ENCODE results near the gene NOS1.

DNA sequence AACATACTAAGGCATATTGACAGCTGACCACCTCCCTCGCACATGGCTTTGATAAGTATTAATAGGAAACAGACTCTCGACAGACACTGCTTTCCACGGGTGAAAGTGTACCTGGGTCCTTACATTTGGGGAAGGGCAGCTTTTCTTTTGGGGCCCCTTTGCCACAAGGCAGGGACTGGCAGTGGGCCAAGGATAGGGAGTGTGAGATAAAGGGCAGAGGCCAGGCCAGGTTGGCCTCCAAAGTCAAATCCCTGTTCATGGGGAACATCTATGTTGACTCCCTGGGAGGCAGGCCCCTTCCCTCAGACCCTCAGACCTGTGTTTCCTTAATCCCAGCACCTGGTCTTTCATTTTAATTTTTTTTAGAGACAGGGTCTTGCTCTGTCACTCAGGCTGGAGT, 151.8 kb downstream of the NOS1 start:
- TF ChIP-seq ISL1 (CRISPR knock-in tag; IDR thresholded peaks at IDR 0.05) (no peak), ZFP3 (CRISPR knock-in tag; IDR thresholded peaks at IDR 0.05) (no peak), GLIS3 (CRISPR knock-in tag; IDR thresholded peaks at IDR 0.05) (no peak), CSDC2 (CRISPR knock-in tag; IDR thresholded peaks at IDR 0.05) (no peak), ESRRG (CRISPR knock-in tag; IDR thresholded peaks at IDR 0.05) (no peak), PATZ1 (CRISPR knock-in tag; IDR thresholded peaks at IDR 0.05; ENCODE audit: borderline replicate concordance) (no peak), SNAI2 (CRISPR knock-in tag; IDR thresholded peaks at IDR 0.05) (no peak), TSHZ2 (CRISPR knock-in tag; IDR thresholded peaks at IDR 0.05) (no peak), RARB (CRISPR knock-in tag; IDR thresholded peaks at IDR 0.05) (no peak), ZC3H10 (CRISPR knock-in tag; IDR thresholded peaks at IDR 0.05) (no peak), ZFP30 (CRISPR knock-in tag; IDR thresholded peaks at IDR 0.05) (no peak)
- TF ChIP-seq, protein P1, sequence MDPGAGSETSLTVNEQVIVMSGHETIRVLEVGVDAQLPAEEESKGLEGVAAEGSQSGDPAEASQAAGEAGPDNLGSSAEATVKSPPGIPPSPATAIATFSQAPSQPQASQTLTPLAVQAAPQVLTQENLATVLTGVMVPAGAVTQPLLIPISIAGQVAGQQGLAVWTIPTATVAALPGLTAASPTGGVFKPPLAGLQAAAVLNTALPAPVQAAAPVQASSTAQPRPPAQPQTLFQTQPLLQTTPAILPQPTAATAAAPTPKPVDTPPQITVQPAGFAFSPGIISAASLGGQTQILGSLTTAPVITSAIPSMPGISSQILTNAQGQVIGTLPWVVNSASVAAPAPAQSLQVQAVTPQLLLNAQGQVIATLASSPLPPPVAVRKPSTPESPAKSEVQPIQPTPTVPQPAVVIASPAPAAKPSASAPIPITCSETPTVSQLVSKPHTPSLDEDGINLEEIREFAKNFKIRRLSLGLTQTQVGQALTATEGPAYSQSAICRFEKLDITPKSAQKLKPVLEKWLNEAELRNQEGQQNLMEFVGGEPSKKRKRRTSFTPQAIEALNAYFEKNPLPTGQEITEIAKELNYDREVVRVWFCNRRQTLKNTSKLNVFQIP (CRISPR knock-in tag; IDR thresholded peaks at IDR 0.05; ENCODE audit: borderline replicate concordance, low read depth), result no peak

All from SK-N-SH treated with all-trans-retinoic acid at 6 μM for 48 hours (cell line).